ENCODE results near the gene LRRC28.

- TF ChIP-seq CTCF (conservative IDR thresholded peaks at IDR 0.05 in 1 of 2, IDR thresholded peaks at IDR 0.05 in 1 of 2; ENCODE audit: low read depth in 1 of 2, low read length in 2 of 2) (no peak), EZH2 (IDR thresholded peaks at IDR 0.05; ENCODE audit: low read length, missing control alignments) (no peak)
Measured at GRCh38 chr15:99385865-99386264, 134.6 kb downstream of the LRRC28 start.
